SJSA1 (cell line): ENCODE measurements around the gene PANK2. TPM values are rescaled to one million over a fixed set of nuclear protein-coding genes. Genes with fewer than 3 reads are reported as not detected.
A peak's percentile ranks its signal among the peaks of the same experiment; 100 is the strongest.
"Not testable (repeated sequence)": the region's sequence is repeated elsewhere in the genome, so short reads cannot be mapped to it uniquely, and the experiment has no call there.

Source experiments
- DNase-seq, 2 experiments: peaks; one replicate each; pipeline ENCODE4 v3.0.0-alpha.2; 2015 to 2020; ENCODE audit warnings: low spot score in 2 of 2, low read depth in 1 of 2
- H3K27ac ChIP-seq: fragments of 250-450 bp; sonication (Bioruptor Pico); 2 replicates; pipeline ENCODE4 v1.5.1; 2020; ENCODE audit warnings: mild to moderate bottlenecking, moderate library complexity
- H3K27me3 ChIP-seq: fragments of 250-450 bp; sonication (Bioruptor Pico); replicated peaks from 2 replicates; pipeline ENCODE4 v1.5.1; 2020; ENCODE audit warnings: mild to moderate bottlenecking, moderate library complexity
- H3K36me3 ChIP-seq: fragments of 250-450 bp; sonication (Bioruptor Pico); 2 replicates; pipeline ENCODE4 v1.5.1; 2020; ENCODE audit warnings: mild to moderate bottlenecking
- H3K4me1 ChIP-seq: fragments of 250-450 bp; sonication (Bioruptor Pico); replicated peaks from 2 replicates; pipeline ENCODE4 v1.6.1; 2021; ENCODE audit warnings: mild to moderate bottlenecking
- H3K4me3 ChIP-seq: fragments of 250-450 bp; sonication (Bioruptor Pico); 2 replicates; pipeline ENCODE4 v1.5.1; 2020; ENCODE audit warnings: mild to moderate bottlenecking
- H3K9me3 ChIP-seq: fragments of 250-450 bp; sonication (Bioruptor Pico); replicated peaks from 2 replicates; pipeline ENCODE4 v1.5.1; 2020; ENCODE audit warnings: mild to moderate bottlenecking
- total RNA-seq: library from RNA; depleted of rRNA; stranded (reverse); fragments of >200 nt; shearing (Covaris generic); gene quantifications from 2 replicates; pipeline ENCODE4 v1.2.3, GENCODE V29; 2014; rRNA removed

Gene PANK2
- total RNA-seq, result 66.3 and 70.6 TPM in 2 replicates

DNA sequence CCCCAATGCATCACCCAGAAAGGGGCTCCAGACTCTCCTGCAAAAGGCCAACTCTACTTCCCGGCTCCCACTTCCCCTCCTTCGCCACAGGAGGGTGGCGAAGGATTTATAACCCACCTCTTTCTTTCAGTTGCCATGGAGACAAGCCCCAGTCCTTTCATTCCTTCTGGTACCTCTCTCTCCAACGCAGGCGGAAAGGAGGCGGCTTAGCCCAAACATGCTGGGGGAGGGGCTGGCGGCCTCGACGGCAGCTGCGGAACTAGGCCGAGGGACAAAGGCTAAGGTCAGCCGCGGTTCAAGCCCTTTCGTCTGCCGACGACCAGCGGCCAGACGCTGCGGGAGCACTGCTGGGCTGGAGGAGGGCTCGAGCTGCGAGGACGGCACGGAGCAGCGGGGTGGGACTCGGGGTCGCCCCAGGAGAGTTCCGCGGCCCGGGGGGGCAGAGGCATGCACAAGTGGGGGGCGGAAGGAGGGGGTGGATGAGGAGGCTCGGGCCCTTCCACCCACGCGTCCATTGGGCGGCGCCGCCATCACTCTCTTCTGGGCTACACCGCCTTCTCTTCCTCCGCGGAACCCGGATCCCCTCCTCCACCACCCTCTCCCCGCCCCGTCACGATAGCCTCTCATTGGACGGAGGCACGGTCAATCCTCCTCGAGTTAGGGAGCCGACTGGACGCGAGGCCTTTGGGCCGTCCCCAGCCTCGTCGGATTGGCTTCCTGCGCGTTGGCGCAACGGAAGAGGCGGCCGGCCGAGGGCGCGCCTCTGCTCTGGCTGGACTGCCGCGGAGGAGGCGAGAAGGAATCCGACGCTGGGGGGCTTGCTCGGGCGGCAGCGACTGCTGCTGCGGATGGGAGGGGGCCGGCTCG, at the start of gene PANK2:
PANK2 (plus strand) TSS at position 766 of the 867 bp plus-strand sequence.
- H3K36me3 ChIP-seq, result peaks cover 38% of the 10 kb centered on the region
- no peaks in the 10 kb centered on the region for H3K27me3 ChIP-seq
- H3K4me1 ChIP-seq, result peaks cover 23% of the 10 kb centered on the region
- peak within 1 kb of the TSS; percentile 94 for H3K27ac ChIP-seq
- no peaks in the 10 kb centered on the region for H3K9me3 ChIP-seq
- peak within 1 kb of the TSS; percentile 97 for H3K4me3 ChIP-seq
- peak; percentile 100 for DNase-seq

DNA sequence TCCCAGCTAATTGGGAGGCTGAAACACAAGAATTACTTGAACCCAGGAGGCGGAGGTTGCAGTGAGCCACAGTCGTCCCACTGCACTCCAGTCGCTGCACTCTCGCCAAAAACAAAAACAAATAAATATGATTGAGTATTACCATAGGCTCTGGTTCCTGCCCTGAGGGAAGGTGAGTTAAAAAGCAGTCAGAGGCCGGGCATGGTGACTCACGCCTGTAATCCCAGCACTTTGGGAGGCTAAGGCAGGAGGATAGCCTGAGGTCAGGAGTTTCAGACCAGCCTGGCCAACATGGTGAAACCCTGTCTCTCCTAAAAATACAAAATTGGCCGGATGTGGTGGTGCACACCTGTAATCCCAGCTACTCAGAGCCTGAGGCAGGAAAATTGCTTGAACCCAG, 49.0 kb upstream of the PANK2 start:
- H3K9me3 ChIP-seq, DNase-seq, H3K36me3 ChIP-seq, H3K27me3 ChIP-seq, H3K4me3 ChIP-seq, H3K4me1 ChIP-seq, H3K27ac ChIP-seq: not testable (repeated sequence)

DNA sequence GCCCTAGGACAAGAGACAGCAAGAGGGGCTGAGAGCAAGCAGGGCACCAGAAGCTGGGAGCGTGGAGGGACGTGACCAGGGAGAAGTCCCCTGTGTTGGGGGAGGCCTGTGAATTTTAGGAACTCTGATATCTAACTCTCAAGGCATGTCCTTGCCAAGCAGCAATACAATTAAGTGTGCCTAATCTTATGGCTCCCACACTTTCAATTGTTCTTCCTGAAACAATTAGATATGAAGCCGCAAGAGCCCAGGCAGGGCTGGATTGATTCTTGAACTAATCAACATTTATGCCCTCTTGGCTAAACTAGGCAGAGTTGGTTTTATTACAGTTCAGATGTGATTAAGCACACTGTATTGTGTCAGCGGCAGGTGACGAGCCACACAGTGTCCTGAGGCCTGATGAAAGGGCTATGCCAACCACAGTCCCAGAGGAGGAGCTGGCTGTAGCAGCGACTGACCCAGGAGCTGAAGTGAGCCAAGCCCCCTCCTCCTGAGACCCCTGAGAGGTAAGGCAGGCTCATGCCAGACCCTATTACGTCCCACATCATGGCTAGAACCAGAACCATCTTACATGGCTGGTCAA, 46.7 kb upstream of the PANK2 start:
- Histone ChIP-seq H3K4me1 (peaks cover 19% of the 10 kb centered on the region), H3K27me3 (no peaks in the 10 kb centered on the region), H3K27ac (no peak overlapping the region), H3K9me3 (no peaks in the 10 kb centered on the region), H3K36me3 (peaks cover 8% of the 10 kb centered on the region), H3K4me3 (no peak overlapping the region)
- DNase-seq, result no peak

DNA sequence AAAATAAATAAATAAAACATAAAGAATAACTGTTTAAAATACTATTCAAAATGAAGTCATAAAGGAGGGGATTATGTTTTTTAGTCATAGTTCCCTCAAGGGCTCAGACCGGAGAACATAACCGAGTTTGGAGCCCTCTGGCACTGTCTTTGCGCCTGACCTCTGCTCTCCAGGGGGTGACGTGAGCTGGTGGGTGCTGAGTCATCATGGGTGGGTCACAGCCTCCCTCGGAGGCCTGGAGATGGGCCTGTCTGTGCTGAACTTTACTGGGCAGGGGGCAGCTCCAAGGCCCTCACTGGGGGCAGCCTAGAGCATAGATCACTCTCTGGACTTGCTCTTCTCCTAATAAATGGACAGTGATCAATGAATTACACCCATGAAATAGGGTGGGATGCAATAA, 45.7 kb upstream of the PANK2 start:
- Histone ChIP-seq H3K27me3 (no peaks in the 10 kb centered on the region), H3K4me3 (no peak overlapping the region), H3K36me3 (peaks cover 18% of the 10 kb centered on the region), H3K4me1 (peaks cover 23% of the 10 kb centered on the region), H3K27ac (peak overlapping the region; percentile 25; the same call in 1 of the 2 replicates), H3K9me3 (no peaks in the 10 kb centered on the region)
- peak; percentile 41 to 66 for DNase-seq

DNA sequence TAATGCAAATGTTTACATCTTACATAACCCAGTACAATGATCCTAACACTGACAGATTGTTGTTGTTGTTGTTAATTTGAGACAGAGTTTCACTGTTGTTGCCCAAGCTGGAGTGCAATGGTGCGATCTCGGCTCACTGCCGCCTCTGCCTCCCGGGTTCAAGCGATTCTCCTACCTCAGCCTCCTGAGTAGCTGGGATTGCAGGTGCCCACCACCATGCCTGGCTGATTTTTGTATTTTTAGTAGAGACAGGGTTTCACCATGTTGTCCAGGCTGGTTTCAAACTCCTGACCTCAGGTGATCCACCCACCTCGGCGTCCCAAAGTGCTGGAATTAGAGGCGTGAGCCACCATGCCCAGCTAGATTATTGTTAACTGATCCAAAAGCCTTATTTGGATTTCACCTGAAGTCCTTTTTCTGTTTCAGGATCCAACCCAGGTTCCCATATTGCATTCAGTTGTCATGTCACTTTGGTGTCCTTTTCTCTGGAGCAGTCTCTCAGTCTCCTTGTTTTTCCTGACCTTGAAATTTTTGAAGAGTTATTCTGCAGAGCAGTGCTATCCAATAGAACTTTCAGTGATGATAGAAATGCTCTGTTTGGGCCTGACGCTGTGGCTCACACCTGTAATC, 45.1 kb upstream of the PANK2 start:
- not testable (repeated sequence) for H3K27ac ChIP-seq, H3K9me3 ChIP-seq
- peaks cover 21% of the 10 kb centered on the region for H3K36me3 ChIP-seq

DNA sequence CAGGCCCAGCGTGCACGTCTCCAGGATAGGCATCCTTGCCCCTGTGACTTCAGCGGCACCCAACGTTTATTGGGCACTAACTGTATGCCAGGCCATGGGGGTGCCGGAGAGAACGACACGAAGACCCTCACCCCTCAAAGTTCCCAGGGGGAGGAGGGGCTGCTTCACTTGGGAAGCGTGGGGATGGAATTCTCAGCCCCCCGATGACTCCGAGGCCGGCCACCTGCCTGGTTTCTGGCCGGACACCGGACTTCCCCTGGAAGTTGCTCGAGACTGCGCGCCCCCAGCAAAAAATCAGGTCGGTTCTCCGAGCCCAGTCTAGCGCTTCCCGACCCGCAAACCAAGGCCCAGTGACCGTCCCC, 42.8 kb upstream of the PANK2 start:
- Histone ChIP-seq H3K27me3 (no peaks in the 10 kb centered on the region), H3K4me3 (peak overlapping the region; percentile 85), H3K9me3 (no peaks in the 10 kb centered on the region), H3K36me3 (peaks cover 24% of the 10 kb centered on the region), H3K27ac (peak overlapping the region; percentile 55), H3K4me1 (peaks cover 18% of the 10 kb centered on the region)
- DNase-seq, result no peak

More for the DNA sequence above, 45.1 kb upstream of the PANK2 start:
- not testable (repeated sequence) for DNase-seq, H3K27me3 ChIP-seq, H3K4me3 ChIP-seq
- H3K4me1 ChIP-seq, result peaks cover 23% of the 10 kb centered on the region

DNA sequence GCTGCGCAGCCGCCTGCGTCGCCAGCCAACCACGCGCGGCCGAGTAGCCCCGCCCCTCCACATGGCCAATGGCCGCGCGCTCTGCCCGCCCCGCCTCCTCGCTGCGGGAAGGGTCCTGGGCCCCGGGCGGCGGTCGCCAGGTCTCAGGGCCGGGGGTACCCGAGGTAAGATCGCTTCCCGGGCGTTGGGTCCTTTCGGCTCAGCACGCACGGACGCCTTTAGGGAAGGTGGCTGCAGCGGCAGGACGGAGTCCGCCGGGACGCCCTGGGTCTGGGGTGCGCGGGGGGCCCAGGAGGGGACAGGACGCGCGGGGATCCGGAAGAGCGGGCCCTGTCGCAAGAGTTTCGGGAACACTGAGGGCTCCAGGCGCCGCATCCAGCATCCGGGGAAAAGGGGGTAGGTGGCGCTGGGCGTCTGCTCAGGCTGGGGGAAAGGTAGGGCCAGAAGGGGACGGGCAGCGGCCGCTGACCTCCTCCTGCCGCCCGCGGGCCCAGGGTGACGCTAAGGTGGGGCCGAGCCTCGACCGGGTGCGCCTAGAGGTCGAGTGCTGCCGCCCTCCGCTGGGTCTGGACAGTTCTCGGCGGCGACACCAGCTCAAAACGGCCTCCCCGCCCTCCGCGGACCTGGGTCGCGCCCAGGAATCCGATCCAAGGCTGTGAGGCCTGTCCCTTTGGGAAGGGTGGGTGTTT, 42.3 kb upstream of the PANK2 start, which contains the start of gene MAVS:
MAVS (plus strand) TSS at position 95 of the 689 bp plus-strand sequence. CDS start 7,791 bp downstream, outside the sequence.
- peaks cover 18% of the 10 kb centered on the region for H3K4me1 ChIP-seq
- peak within 1 kb of the TSS; percentile 55 for H3K27ac ChIP-seq
- H3K36me3 ChIP-seq, result peaks cover 24% of the 10 kb centered on the region
- no peaks in the 10 kb centered on the region for H3K27me3 ChIP-seq
- peak; percentile 81 to 86 for DNase-seq
- H3K4me3 ChIP-seq, result peak within 1 kb of the TSS; percentile 85
- H3K9me3 ChIP-seq, result no peaks in the 10 kb centered on the region

DNA sequence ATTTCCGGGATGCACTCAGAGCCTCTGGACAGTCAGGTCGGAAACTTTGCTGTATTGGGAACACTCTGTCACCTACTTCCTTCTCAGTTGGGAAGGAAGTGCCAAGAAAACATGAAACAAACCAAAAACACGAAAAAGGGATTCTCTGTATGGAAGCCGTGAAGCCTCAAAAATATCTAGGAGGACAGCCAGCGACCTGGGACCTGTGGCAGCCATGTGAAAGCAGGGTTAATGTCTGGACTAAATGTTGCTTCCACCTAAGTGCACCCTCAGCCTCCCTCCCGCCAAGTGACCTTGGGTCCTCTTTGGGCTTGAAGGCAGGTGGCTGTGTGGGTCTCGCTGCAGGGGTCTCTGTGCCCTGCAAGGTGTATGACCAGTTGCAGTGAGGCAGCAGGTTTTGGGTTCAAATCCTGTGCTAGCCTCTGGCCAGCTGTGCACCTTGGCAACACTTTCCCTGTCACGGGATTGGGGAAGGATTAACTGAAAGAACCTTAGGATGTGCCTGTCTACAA, 41.7 kb upstream of the PANK2 start:
- peak overlapping the region; percentile 85 for H3K4me3 ChIP-seq
- peaks cover 24% of the 10 kb centered on the region for H3K36me3 ChIP-seq
- peaks cover 18% of the 10 kb centered on the region for H3K4me1 ChIP-seq
- no peaks in the 10 kb centered on the region for H3K9me3 ChIP-seq
- H3K27me3 ChIP-seq, result no peaks in the 10 kb centered on the region
- H3K27ac ChIP-seq, result peak overlapping the region; percentile 55
- DNase-seq, result no peak

DNA sequence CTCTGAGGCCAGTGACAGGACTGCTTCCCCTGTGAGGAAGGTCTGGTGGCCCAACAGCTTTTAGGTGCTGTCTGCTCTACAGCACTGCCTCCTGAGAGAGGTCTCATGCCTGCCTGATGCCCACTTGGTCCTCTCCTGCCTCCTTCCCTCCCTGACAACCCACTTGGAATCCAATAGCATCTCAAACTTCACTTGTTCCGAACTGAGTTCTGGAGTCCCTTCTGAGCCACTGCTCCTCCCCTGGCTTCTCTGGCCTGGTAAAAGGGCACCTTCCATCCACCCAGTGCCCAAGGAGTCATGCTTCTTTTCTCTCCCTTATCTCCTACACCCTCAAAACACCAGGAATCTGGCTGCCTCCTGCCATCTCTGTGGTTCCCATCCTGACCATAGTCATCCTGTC, 40.6 kb upstream of the PANK2 start:
- Histone ChIP-seq H3K4me3 (no peak overlapping the region), H3K27ac (no peak overlapping the region), H3K9me3 (no peaks in the 10 kb centered on the region), H3K27me3 (no peaks in the 10 kb centered on the region), H3K4me1 (peaks cover 15% of the 10 kb centered on the region), H3K36me3 (peaks cover 24% of the 10 kb centered on the region)
- no peak for DNase-seq

DNA sequence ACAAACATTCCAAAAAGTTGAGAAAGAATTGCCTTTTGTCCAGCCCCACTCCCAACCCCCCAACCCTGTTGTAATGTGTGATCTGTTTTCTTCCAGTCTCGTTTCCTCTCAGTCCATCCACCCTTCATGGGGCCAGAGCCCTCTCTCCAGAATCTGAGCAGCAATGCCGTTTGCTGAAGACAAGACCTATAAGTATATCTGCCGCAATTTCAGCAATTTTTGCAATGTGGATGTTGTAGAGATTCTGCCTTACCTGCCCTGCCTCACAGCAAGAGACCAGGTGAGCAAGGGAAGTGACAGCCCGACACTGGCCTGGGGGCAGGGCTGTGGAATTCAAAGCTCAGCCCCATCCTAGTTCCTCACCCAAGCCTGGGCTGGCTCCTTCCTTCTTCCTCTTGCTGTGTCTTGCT, 34.7 kb upstream of the PANK2 start:
- Histone ChIP-seq H3K27me3 (no peaks in the 10 kb centered on the region), H3K4me3 (no peak overlapping the region), H3K9me3 (no peaks in the 10 kb centered on the region), H3K27ac (no peak overlapping the region), H3K36me3 (peaks cover 44% of the 10 kb centered on the region), H3K4me1 (no peaks in the 10 kb centered on the region)
- no peak for DNase-seq

DNA sequence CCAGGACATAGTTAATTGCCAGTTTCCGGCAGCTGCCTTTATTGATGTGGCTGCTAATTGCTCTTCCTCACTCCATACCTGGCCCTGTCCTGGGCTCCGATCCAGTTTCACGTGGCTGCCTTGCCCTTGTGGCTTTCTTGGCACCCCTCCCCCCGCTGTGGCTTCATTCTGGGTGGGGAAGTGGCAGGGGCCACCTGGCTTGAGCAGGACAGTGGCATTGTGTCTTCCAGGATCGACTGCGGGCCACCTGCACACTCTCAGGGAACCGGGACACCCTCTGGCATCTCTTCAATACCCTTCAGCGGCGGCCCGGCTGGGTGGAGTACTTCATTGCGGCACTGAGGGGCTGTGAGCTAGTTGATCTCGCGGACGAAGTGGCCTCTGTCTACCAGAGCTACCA, 31.8 kb upstream of the PANK2 start:
- Histone ChIP-seq H3K9me3 (no peaks in the 10 kb centered on the region), H3K27ac (no peak overlapping the region), H3K4me3 (no peak overlapping the region)

DNA sequence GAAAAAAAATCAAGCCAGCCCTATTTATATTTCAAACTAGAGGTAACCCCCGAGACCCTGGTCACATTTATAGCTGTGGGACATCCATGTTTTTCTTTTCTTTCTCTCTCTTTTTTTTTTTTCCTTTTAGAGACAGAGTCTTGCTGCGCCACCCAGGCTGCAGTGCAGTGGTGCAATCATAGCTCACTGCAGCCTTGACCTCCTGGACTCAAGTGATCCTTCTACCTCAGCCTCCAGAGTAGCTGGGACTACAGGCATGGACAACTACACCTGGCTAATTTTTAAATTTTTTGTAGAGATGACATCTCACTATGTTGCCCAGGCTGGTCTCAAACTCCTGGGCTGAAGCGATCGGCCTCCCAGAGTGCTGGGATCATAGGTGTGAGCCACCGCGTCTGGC, 30.5 kb upstream of the PANK2 start:
- no peak for DNase-seq
- no peaks in the 10 kb centered on the region for H3K27me3 ChIP-seq
- no peaks in the 10 kb centered on the region for H3K4me1 ChIP-seq
- no peak overlapping the region for H3K4me3 ChIP-seq
- peaks cover 80% of the 10 kb centered on the region for H3K36me3 ChIP-seq
- no peak overlapping the region for H3K27ac ChIP-seq
- H3K9me3 ChIP-seq, result no peaks in the 10 kb centered on the region

More for the DNA sequence above, 31.8 kb upstream of the PANK2 start:
- DNase-seq, result no peak
- Histone ChIP-seq H3K27me3 (no peaks in the 10 kb centered on the region), H3K36me3 (peaks cover 67% of the 10 kb centered on the region), H3K4me1 (no peaks in the 10 kb centered on the region)

DNA sequence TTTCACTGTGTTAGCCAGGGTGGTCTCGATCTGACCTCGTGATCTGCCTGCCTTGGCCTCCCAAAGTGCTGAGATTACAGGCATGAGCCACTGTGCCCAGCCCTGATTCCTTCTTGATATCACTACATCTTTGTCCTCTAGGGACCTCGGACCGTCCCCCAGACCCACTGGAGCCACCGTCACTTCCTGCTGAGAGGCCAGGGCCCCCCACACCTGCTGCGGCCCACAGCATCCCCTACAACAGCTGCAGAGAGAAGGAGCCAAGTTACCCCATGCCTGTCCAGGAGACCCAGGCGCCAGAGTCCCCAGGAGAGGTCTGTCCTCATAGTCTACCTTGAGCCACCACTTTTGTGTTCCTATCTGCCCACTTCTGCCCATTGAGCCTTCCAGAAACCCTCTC, 28.0 kb upstream of the PANK2 start:
- Histone ChIP-seq H3K9me3 (no peaks in the 10 kb centered on the region), H3K4me1 (no peaks in the 10 kb centered on the region), H3K27ac (no peak overlapping the region), H3K4me3 (no peak overlapping the region), H3K27me3 (no peaks in the 10 kb centered on the region), H3K36me3 (peaks cover 89% of the 10 kb centered on the region)
- no peak for DNase-seq
